ENCODE data around the gene CORO2A.
A peak's percentile ranks its signal among the peaks of the same experiment; 100 is the strongest.

CORO2A gene

DNA sequence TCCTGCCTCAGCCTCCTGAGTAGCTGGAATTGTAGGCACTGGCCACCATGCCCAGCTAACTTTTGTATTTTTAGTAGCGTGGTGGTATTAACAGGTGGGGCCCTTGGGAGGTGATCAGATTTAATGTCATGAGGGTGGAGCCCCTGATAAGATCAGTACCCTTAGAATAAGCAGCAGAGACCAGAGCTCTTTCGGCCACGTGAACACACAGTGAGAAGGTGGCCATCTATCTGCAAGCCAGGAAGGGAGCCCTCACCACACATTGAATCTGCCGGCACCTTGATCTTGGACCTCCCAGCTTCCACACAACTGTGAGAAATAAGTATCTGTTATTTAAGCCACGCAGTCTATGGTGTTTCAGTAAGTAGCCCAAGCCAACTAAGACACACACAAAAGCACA is 40.5 kb upstream of the CORO2A start:
- TF ChIP-seq, protein P1, sequence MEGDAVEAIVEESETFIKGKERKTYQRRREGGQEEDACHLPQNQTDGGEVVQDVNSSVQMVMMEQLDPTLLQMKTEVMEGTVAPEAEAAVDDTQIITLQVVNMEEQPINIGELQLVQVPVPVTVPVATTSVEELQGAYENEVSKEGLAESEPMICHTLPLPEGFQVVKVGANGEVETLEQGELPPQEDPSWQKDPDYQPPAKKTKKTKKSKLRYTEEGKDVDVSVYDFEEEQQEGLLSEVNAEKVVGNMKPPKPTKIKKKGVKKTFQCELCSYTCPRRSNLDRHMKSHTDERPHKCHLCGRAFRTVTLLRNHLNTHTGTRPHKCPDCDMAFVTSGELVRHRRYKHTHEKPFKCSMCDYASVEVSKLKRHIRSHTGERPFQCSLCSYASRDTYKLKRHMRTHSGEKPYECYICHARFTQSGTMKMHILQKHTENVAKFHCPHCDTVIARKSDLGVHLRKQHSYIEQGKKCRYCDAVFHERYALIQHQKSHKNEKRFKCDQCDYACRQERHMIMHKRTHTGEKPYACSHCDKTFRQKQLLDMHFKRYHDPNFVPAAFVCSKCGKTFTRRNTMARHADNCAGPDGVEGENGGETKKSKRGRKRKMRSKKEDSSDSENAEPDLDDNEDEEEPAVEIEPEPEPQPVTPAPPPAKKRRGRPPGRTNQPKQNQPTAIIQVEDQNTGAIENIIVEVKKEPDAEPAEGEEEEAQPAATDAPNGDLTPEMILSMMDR (IDR thresholded peaks at IDR 0.05; ENCODE audit: low read length, missing control alignments), result no peak
- no peak for DNase-seq (ENCODE audit: low read depth)

DNA sequence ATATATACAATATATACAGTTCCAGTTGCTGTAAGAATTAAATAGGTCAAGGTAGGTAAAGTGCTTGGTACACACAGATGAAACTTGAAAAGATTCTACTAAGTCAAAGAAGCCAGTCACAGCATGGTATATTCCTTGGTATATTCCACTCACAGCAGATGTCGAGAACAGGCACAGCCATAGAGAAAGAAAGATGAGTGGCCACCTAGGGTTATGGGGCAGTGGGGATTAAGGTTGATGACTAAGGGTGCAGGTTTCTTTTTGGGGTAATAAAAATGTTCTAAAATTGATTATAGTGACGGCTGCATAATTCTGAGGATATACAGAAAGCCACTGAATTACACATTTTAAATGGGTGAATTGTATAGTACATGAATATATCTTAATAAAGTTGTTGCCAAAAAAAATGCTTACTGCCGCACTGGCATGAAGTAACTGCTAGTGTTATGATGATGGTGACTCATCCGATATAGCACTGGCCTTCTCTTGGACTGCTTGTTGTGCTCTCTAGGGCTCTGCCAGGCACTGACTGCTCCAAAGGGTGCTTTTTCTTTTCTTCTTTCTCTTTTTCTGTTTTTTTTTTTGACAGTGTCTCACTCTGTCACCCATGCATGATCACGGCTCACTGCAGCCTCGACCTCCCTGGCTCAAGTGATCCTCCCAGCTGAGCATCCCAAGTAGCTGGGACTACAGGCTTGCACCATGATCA is 39.5 kb upstream of the CORO2A start:
- DNase-seq (ENCODE audit: low read depth), result peak; percentile 90
- TF ChIP-seq, protein P1 (IDR thresholded peaks at IDR 0.05; ENCODE audit: low read length, missing control alignments), result no peak
- no peak overlapping the region for H3K4me3 ChIP-seq (replicated peaks; ENCODE audit: low read depth, low read length)

More for the DNA sequence above, 40.5 kb upstream of the CORO2A start:
- H3K4me3 ChIP-seq (replicated peaks; ENCODE audit: low read depth, low read length), result no peak overlapping the region

DNA sequence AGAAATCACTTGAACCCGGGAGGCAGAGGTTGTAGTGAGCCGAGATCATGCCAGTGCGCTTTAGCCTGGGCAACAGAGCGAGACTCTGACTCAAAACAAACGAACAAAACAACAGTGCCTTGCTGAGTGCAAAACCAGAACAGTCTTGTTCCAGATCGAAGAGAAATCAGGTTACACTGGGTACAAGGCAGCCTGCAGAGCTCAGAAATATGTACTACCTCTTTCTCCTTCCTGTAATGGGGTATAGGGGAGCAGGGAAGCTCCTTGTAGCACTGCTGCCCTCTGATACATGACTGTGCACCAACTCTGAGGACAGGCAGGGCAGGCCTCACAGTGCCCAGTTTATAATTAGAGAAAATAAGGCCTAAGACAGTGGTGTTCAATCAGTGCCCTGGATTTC is 38.4 kb upstream of the CORO2A start:
- TF ChIP-seq, protein P1 (IDR thresholded peaks at IDR 0.05; ENCODE audit: low read length, missing control alignments), result no peak
- DNase-seq (ENCODE audit: low read depth), result no peak
- H3K4me3 ChIP-seq (replicated peaks; ENCODE audit: low read depth, low read length), result no peak overlapping the region

DNA sequence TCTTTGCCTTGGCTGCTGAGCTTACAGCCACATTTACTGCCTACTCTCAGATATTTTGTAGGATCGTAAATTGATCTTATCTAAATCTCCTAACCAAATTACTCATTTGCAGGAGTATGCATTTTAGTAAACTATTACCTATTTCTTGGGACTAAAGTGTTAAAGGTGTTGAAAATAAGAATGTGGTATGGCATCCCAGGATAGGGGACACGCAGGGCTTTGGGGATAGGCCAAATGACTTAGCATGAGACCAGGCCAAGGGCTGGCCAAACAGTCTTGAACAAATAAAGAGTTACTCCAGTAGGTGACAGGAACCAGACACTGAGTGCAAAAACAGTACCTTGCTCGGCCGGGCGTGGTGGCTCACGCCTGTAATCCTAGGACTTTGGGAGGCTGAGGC is 37.9 kb upstream of the CORO2A start:
- no peak for DNase-seq (ENCODE audit: low read depth)
- no peak overlapping the region for H3K4me3 ChIP-seq (replicated peaks; ENCODE audit: low read depth, low read length)
- TF ChIP-seq, protein P1 (IDR thresholded peaks at IDR 0.05; ENCODE audit: low read length, missing control alignments), result no peak

DNA sequence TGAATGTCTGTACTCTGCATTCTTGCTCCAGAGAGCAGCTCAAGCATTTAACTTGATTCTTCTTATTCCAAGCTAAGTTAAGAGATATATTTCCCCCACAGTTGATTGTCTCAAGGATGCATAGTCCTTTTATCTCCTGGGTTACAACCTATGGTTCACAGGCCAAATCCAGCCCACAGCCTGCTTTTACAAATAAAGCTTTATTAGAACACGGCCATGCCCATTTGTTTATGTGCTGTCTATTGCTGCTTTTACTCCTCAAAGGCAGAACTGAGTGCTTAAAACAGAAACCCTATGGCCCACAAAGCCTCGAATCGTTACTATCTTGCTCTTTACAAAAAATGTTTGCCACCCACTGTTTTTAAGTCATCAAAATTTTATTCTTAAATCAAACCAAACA is 37.2 kb upstream of the CORO2A start:
- no peak for DNase-seq (ENCODE audit: low read depth)
- H3K4me3 ChIP-seq (replicated peaks; ENCODE audit: low read depth, low read length), result no peak overlapping the region
- TF ChIP-seq, protein P1 (IDR thresholded peaks at IDR 0.05; ENCODE audit: low read length, missing control alignments), result no peak

DNA sequence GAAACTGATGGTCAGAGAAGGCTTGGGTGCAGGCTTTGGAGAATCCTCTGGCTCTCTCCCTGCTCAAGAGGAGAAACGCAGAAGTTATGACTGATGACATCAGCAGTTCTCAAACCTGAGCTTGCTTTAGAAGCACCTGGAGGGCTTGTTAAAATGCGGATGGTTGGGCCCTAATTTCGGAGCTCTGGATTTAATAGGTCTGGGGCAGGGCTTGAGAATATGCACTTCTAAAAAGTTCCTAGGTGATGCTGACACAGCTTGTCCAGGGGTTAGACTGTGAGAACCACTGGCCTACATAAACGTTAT is 36.6 kb upstream of the CORO2A start:
- DNase-seq (ENCODE audit: low read depth), result no peak
- H3K4me3 ChIP-seq (replicated peaks; ENCODE audit: low read depth, low read length), result no peak overlapping the region
- TF ChIP-seq, protein P1 (IDR thresholded peaks at IDR 0.05; ENCODE audit: low read length, missing control alignments), result no peak

DNA sequence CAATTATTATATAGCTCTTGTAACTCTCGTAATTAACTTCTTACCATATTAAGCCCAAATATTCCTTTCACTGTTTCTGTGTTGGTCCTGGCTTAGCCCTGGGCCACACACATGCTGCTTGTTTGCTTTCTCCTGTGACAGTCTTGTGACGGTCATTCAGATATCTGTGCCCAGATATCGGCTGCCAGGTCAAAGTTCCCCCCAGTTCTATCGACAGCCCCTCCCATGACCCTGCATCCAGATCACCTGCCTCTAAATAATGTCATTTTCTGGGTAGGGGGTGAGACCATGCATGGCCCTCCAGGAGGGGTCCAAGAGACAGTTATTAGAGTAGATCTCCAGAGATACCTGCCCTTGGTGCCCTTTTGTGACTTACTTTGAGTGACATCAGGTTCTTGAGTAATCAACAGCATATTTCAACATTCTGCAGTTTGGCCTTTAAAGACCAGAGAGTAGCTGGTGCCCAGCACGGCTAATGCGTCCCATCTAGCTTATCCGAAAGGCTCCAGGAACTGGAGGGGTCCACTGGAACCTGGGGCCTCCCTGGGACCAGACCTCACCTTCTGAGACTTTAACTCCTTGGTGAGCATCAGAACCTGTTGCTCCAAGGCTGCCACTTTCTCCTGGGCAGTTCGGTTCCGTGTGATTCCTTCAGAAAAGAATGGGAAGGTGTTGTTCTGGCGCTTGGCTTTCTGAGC is 36.1 kb upstream of the CORO2A start:
- TF ChIP-seq, protein P1 (IDR thresholded peaks at IDR 0.05; ENCODE audit: low read length, missing control alignments), result no peak
- no peak overlapping the region for H3K4me3 ChIP-seq (replicated peaks; ENCODE audit: low read depth, low read length)
- DNase-seq (ENCODE audit: low read depth), result no peak

All from fibroblast of pulmonary artery (primary cell).